ENCODE measurements around the gene TWSG1. TPM values are rescaled to one million over a fixed set of nuclear protein-coding genes. Genes with fewer than 3 reads are reported as not detected.

The TWSG1 gene
- polyA plus RNA-seq, 2 of the 4 experiments (the other 2 are of a cell fraction) = 20.6 to 38.3 TPM

DNA sequence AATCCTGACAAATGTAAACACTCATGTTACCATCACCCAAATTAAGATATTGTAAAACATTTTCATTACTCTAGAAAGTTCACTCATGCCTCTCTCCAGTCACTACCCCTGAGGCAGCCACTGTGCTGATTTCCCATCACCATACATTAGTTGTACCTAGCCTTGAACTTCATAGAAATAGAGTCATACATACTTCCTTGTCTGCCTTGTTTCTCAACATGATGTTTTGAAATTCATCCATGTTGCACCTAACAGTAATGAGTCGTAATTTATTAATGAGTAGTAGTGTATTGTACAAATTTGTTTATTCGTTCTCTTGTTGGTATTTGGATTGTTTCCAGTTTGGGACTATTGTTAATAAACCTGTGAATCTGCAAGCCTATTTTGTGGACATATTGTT is 49.0 kb upstream of the TWSG1 start (continued):
- TF ChIP-seq USF2 (IDR thresholded peaks at IDR 0.05) (no peak), NFE2L2 (conservative IDR thresholded peaks at IDR 0.05; ENCODE audit: low read length) (no peak), CBX8 (IDR thresholded peaks at IDR 0.05) (no peak), EP300 (IDR thresholded peaks at IDR 0.05) (no peak), POLR2AphosphoS2 (conservative IDR thresholded peaks at IDR 0.05; ENCODE audit: low read length) (no peak), CHD4 (IDR thresholded peaks at IDR 0.05; ENCODE audit: borderline replicate concordance) (no peak), CBX2 (IDR thresholded peaks at IDR 0.05; ENCODE audit: borderline replicate concordance, low read depth) (no peak)
- TF ChIP-seq, protein P1, sequence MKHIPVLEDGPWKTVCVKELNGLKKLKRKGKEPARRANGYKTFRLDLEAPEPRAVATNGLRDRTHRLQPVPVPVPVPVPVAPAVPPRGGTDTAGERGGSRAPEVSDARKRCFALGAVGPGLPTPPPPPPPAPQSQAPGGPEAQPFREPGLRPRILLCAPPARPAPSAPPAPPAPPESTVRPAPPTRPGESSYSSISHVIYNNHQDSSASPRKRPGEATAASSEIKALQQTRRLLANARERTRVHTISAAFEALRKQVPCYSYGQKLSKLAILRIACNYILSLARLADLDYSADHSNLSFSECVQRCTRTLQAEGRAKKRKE (CRISPR knock-in tag; IDR thresholded peaks at IDR 0.05; ENCODE audit: low read depth) = no peak

DNA sequence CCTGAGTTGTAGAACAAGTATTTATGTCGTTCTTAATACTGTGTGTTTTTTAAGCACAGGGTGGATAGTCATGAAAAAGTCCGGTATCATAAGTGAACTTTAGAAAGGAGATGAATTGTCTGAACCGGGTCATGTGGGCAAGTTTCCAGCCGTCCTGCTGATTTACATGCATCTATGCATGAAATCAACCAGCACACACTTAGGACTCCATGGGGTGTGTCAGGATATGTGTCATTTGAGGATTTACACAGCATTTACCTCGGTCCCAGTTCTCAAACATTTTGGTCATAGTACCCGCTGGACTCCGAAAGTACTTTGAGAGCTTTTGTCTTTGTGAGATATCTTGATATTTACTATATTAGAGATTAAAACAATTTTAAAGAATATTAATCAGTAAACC is 47.5 kb upstream of the TWSG1 start:
- ChIA-PET CTCF (no interaction called here), POLR2A (no interaction called here)
- H3K9me3 ChIP-seq = no peaks in the 10 kb centered on the region
- H3K4me2 ChIP-seq = no peak overlapping the region
- TF ChIP-seq SMC3 (IDR thresholded peaks at IDR 0.05) = no peak
- no peak for TF ChIP-seq HOXB13 (CRISPR knock-in tag; IDR thresholded peaks at IDR 0.05; ENCODE audit: low read depth)
- TF ChIP-seq MYC (IDR thresholded peaks at IDR 0.05; ENCODE audit: borderline replicate concordance, low read length) = no peak
- no peak for TF ChIP-seq GATA3 (IDR thresholded peaks at IDR 0.05; ENCODE audit: borderline replicate concordance)
- no peak for TF ChIP-seq RAD21 (conservative IDR thresholded peaks at IDR 0.05 in 1 of 2, IDR thresholded peaks at IDR 0.05 in 1 of 2)
- no peak for TF ChIP-seq CBX8 (IDR thresholded peaks at IDR 0.05)
- no peak for TF ChIP-seq ZFP36 (IDR thresholded peaks at IDR 0.05; ENCODE audit: borderline replicate concordance, partially characterized antibody)
- no peak for TF ChIP-seq EP300 (IDR thresholded peaks at IDR 0.05)
- TF ChIP-seq ZSCAN20 (CRISPR knock-in tag; IDR thresholded peaks at IDR 0.05) = no peak
- TF ChIP-seq FOXS1 (CRISPR knock-in tag; IDR thresholded peaks at IDR 0.05) = no peak
- TF ChIP-seq ELK1 (IDR thresholded peaks at IDR 0.05; ENCODE audit: low read depth, low read length) = no peak
- TF ChIP-seq FOSL2 (IDR thresholded peaks at IDR 0.05) = no peak
- TF ChIP-seq FOSL2 (CRISPR knock-in tag; IDR thresholded peaks at IDR 0.05) = no peak
- TF ChIP-seq RNF2 (IDR thresholded peaks at IDR 0.05; ENCODE audit: borderline replicate concordance, low read depth) = no peak
- no peak for TF ChIP-seq E2F6 (IDR thresholded peaks at IDR 0.05; ENCODE audit: borderline replicate concordance, low read depth)
- ATAC-seq (no peak), FAIRE-seq (no peak), DNase-seq (ENCODE audit: low read depth in 1 of 2, low spot score in 1 of 2) (no peak)
- no peaks in the 10 kb centered on the region for H3K4me1 ChIP-seq
- 83% methylated on average over 7 of the region's 7 CpGs for WGBS (ENCODE audit: missing lambda C conversion rate)
- H3K27ac ChIP-seq = no peak overlapping the region
- no peak overlapping the region for H3K4me3 ChIP-seq

GRCh38 chr18:9289698-9290097 is 44.9 kb upstream of the TWSG1 start:
- FAIRE-seq = no peak
- H3K4me3 ChIP-seq = no peak overlapping the region
- no peak overlapping the region for H3K27ac ChIP-seq
- POLR2A ChIA-PET = no interaction called here
- no peak for ATAC-seq
- no peaks in the 10 kb centered on the region for H3K4me1 ChIP-seq
- peaks cover 6% of the 10 kb centered on the region for H3K9me3 ChIP-seq
- TF ChIP-seq NPAS2 (CRISPR knock-in tag; IDR thresholded peaks at IDR 0.05; ENCODE audit: borderline replicate concordance) (no peak), NFE2L2 (conservative IDR thresholded peaks at IDR 0.05; ENCODE audit: low read length) (no peak), RNF2 (IDR thresholded peaks at IDR 0.05; ENCODE audit: borderline replicate concordance, low read depth) (no peak), ZNF302 (CRISPR knock-in tag; IDR thresholded peaks at IDR 0.05) (no peak), EP300 (IDR thresholded peaks at IDR 0.05) (no peak), MAFK (IDR thresholded peaks at IDR 0.05; ENCODE audit: partially characterized antibody) (peak; percentile 98)
- CTCF ChIA-PET = no interaction called here
- DNase-seq (ENCODE audit: low read depth in 1 of 2, low spot score in 1 of 2) = no peak
- no peak overlapping the region for H3K4me2 ChIP-seq
